Erythroblast (primary cell): Measurements from ENCODE around the gene MIA2.

ENCODE experiments used
- GATA1 ChIP-seq: IDR thresholded peaks from 2 replicates; pipeline ENCODE4 v1.6.1; 2011; ENCODE audit warnings: low read depth, mild to moderate bottlenecking, control low read depth, low read length, moderate library complexity
- POLR2A ChIP-seq: IDR thresholded peaks from 2 replicates; pipeline ENCODE4 v1.6.1; 2011; ENCODE audit warnings: mild to moderate bottlenecking, low read length

- TF ChIP-seq POLR2A (no peak), GATA1 (no peak)
Observed at GRCh38 chr14:39217214-39217879, 16.4 kb upstream of the MIA2 start.
